ENCODE results near the gene ZNF280B. TPM values are rescaled to one million over a fixed set of nuclear protein-coding genes. Genes with fewer than 3 reads are reported as not detected.

The ZNF280B gene
- total and polyA plus RNA-seq, 10 donors = 0.49 to 2.7 (median 1.9) TPM

GRCh38 chr22:22460060-22460459 lies 48.5 kb downstream of the ZNF280B start:
- Histone ChIP-seq H3K9me3 (peaks cover 6 to 51% (median 41%) of the 10 kb centered on the region in 8 donors), H3K27ac (no peak overlapping the region), H3K4me1 (peaks cover 0 to 12% (median 5%) of the 10 kb centered on the region in 6 donors), H3K4me3 (no peak overlapping the region), H3K36me3 (no peaks in the 10 kb centered on the region), H3K27me3 (replicated peaks in 1 of 7) (peaks cover 0 to 47% (median 12%) of the 10 kb centered on the region in 7 donors)
- DNase-seq = no peak
- WGBS, 5 donors = 76 to 88% (median 84%) methylated on average over 2 of the region's 2 CpGs
- intact Hi-C loops (cut with DNase I; ENCODE audit: low total_unique reads) = no loop called here
- TF ChIP-seq POLR2AphosphoS5 (IDR thresholded peaks at IDR 0.05) (no peak), CTCF (IDR thresholded peaks at IDR 0.05 in 8 of 11, conservative IDR thresholded peaks at IDR 0.05 in 3 of 11) (no peak), POLR2A (IDR thresholded peaks at IDR 0.05) (no peak)

- Histone ChIP-seq H3K36me3 (no peaks in the 10 kb centered on the region), H3K27ac (no peak overlapping the region), H3K27me3 (replicated peaks in 1 of 7) (peaks cover 0 to 38% (median 6%) of the 10 kb centered on the region in 7 donors), H3K9me3 (peaks cover 6 to 59% (median 42%) of the 10 kb centered on the region in 8 donors), H3K4me3 (no peak overlapping the region), H3K4me1 (peaks cover 0 to 10% (median 5%) of the 10 kb centered on the region in 6 donors)
- TF ChIP-seq CTCF (IDR thresholded peaks at IDR 0.05 in 8 of 11, conservative IDR thresholded peaks at IDR 0.05 in 3 of 11) (no peak), POLR2A (IDR thresholded peaks at IDR 0.05) (no peak), POLR2AphosphoS5 (IDR thresholded peaks at IDR 0.05) (no peak)
- 77 to 88% (median 87%) methylated on average over 6 of the region's 6 CpGs for WGBS, 5 donors
- intact Hi-C loops (cut with DNase I; ENCODE audit: low total_unique reads) = no loop called here
- no peak for DNase-seq
Observed at GRCh38 chr22:22458896-22459588, 49.5 kb downstream of the ZNF280B start.

GRCh38 chr22:22458387-22458786 lies 50.2 kb downstream of the ZNF280B start:
- H3K4me1 ChIP-seq = peaks cover 0 to 3% (median 0%) of the 10 kb centered on the region in 6 donors
- H3K36me3 ChIP-seq = no peaks in the 10 kb centered on the region
- TF ChIP-seq POLR2AphosphoS5 (IDR thresholded peaks at IDR 0.05) (no peak), POLR2A (IDR thresholded peaks at IDR 0.05) (no peak), CTCF (IDR thresholded peaks at IDR 0.05 in 8 of 11, conservative IDR thresholded peaks at IDR 0.05 in 3 of 11) (no peak)
- DNase-seq = no peak
- no peak overlapping the region for H3K27ac ChIP-seq
- intact Hi-C loops (cut with DNase I; ENCODE audit: low total_unique reads) = no loop called here
- WGBS, 5 donors = 82 to 90% (median 85%) methylated on average over 2 of the region's 2 CpGs
- H3K9me3 ChIP-seq = peaks cover 6 to 66% (median 48%) of the 10 kb centered on the region in 8 donors
- no peak overlapping the region for H3K4me3 ChIP-seq
- H3K27me3 ChIP-seq (replicated peaks in 1 of 7) = peaks cover 0 to 31% (median 0%) of the 10 kb centered on the region in 7 donors

- no peak for DNase-seq
- WGBS, 5 donors = 52 to 71% (median 62%) methylated on average over 3 of the region's 3 CpGs
- Histone ChIP-seq H3K4me1 (peaks cover 0 to 23% (median 5%) of the 10 kb centered on the region in 6 donors), H3K36me3 (no peaks in the 10 kb centered on the region), H3K9me3 (peaks cover 6 to 71% (median 47%) of the 10 kb centered on the region in 8 donors), H3K4me3 (no peak overlapping the region), H3K27ac (no peak overlapping the region), H3K27me3 (replicated peaks in 1 of 7) (peaks cover 0 to 11% (median 0%) of the 10 kb centered on the region in 7 donors)
- intact Hi-C loops (cut with DNase I; ENCODE audit: low total_unique reads) = no loop called here
- TF ChIP-seq POLR2A (IDR thresholded peaks at IDR 0.05) (no peak), POLR2AphosphoS5 (IDR thresholded peaks at IDR 0.05) (no peak), CTCF (IDR thresholded peaks at IDR 0.05 in 8 of 11, conservative IDR thresholded peaks at IDR 0.05 in 3 of 11) (no peak)
Observed at GRCh38 chr22:22454997-22455396, 53.5 kb downstream of the ZNF280B start.

Measured in spleen (tissue), 11 donors.